Hepatocyte (in vitro differentiated cells): ENCODE measurements around the gene GPN3. TPM values are rescaled to one million over a fixed set of nuclear protein-coding genes. Genes with fewer than 3 reads are reported as not detected.

ENCODE experiments used
- DNase-seq: peaks from one replicate; pipeline ENCODE4 v3.0.0-alpha.2; 2016; ENCODE audit warnings: low spot score
- H2AFZ ChIP-seq: fragments of 200-600 bp; sonication (generic); 2 replicates; pipeline ENCODE4 v1.6.0; 2016; ENCODE audit warnings: antibody characterized with exemption, mild to moderate bottlenecking
- H3K27ac ChIP-seq: fragments of 200-600 bp; sonication (generic); 2 replicates; pipeline ENCODE4 v1.5.1; 2016; ENCODE audit warnings: mild to moderate bottlenecking
- H3K27me3 ChIP-seq: fragments of 200-600 bp; sonication (generic); 2 replicates; pipeline ENCODE4 v1.6.1; 2016
- H3K36me3 ChIP-seq: fragments of 200-600 bp; sonication (generic); replicated peaks from 2 replicates; pipeline ENCODE4 v1.5.1; 2016; ENCODE audit warnings: low read depth; ENCODE audit not compliant: insufficient read depth
- H3K4me1 ChIP-seq: fragments of 200-600 bp; sonication (generic); 2 replicates; pipeline ENCODE4 v1.5.1; 2016; ENCODE audit warnings: mild to moderate bottlenecking, moderate library complexity; ENCODE audit not compliant: insufficient read depth
- H3K4me2 ChIP-seq: fragments of 200-600 bp; sonication (generic); 2 replicates; pipeline ENCODE4 v1.6.0; 2016
- H3K4me3 ChIP-seq: fragments of 200-600 bp; sonication (generic); 2 replicates; pipeline ENCODE4 v1.5.1; 2016; ENCODE audit warnings: mild to moderate bottlenecking
- H3K79me2 ChIP-seq: fragments of 200-600 bp; sonication (generic); 2 replicates; pipeline ENCODE4 v1.6.0; 2017; ENCODE audit warnings: mild to moderate bottlenecking
- H3K9me2 ChIP-seq: fragments of 200-600 bp; sonication (generic); replicated peaks from 2 replicates; pipeline ENCODE4 v1.6.0; 2017; ENCODE audit warnings: mild to moderate bottlenecking; ENCODE audit not compliant: insufficient read depth
- H3K9me3 ChIP-seq: fragments of 200-600 bp; sonication (generic); 2 replicates; pipeline ENCODE4 v1.5.1; 2016; ENCODE audit warnings: low read depth, mild to moderate bottlenecking
- H4K20me1 ChIP-seq: fragments of 200-600 bp; sonication (generic); 2 replicates; pipeline ENCODE4 v1.6.0; 2016; ENCODE audit warnings: mild to moderate bottlenecking; ENCODE audit not compliant: insufficient read depth, poor library complexity, severe bottlenecking
- CTCF ChIP-seq: fragments of 200-600 bp; sonication (generic); IDR thresholded peaks from 2 replicates; pipeline ENCODE4 v1.5.1; 2016; ENCODE audit warnings: antibody characterized with exemption, mild to moderate bottlenecking; ENCODE audit not compliant: poor library complexity
- EZH2 ChIP-seq: fragments of 200-600 bp; sonication (generic); IDR thresholded peaks from 2 replicates; pipeline ENCODE4 v1.6.1; 2016; ENCODE audit warnings: antibody characterized with exemption, mild to moderate bottlenecking, borderline replicate concordance
- EZH2phosphoT487 ChIP-seq: fragments of 200-600 bp; sonication (generic); IDR thresholded peaks from one replicate; pipeline ENCODE4 v1.6.1; 2018; ENCODE audit warnings: antibody characterized with exemption, mild to moderate bottlenecking, low read depth, moderate library complexity; ENCODE audit not compliant: unreplicated experiment, severe bottlenecking
- WGBS: methylation state at CpG from one replicate; pipeline ENCODE4 v1.1.6; 2016; ENCODE audit warnings: low lambda C conversion rate; ENCODE audit errors: missing lambda C conversion rate; 5-methylcytosine and 5-hydroxymethylcytosine counted together
- polyA plus RNA-seq: library from polyadenylated mRNA; unstranded; fragments of >200 nt; fragmentation: Nextera tagmentation; extraction: Ambion mirVana; gene quantifications from 2 replicates; pipeline ENCODE4 v1.2.1, GENCODE V29; 2016
- total RNA-seq: library from RNA; depleted of rRNA; stranded (reverse); fragments of >200 nt; gene quantifications from 2 replicates; pipeline ENCODE4 v1.2.3, GENCODE V29; 2014

GPN3 gene
- total RNA-seq (21.8 and 23.5 TPM in 2 replicates), polyA plus RNA-seq (27.4 TPM in 2 replicates)

- Histone ChIP-seq H4K20me1 (no peaks in the 10 kb centered on the region), H3K27ac (peak within 1 kb of the TSS; percentile 92), H3K4me3 (peak within 1 kb of the TSS; percentile 47), H3K9me2 (no peaks in the 10 kb centered on the region), H3K79me2 (peaks cover 26% of the 10 kb centered on the region), H3K4me2 (peak within 1 kb of the TSS; percentile 96), H3K36me3 (no peaks in the 10 kb centered on the region), H3K4me1 (peaks cover 15% of the 10 kb centered on the region), H2AFZ (peak within 1 kb of the TSS; percentile 76), H3K9me3 (no peaks in the 10 kb centered on the region), H3K27me3 (no peaks in the 10 kb centered on the region)
- under 1% methylated on average over 67 of the region's 78 CpGs for WGBS
- peak; percentile 98 for DNase-seq
- TF ChIP-seq EZH2 (no peak), CTCF (no peak), EZH2phosphoT487 (no peak)
These were observed at the start of gene GPN3, which contains the start of gene FAM216A for GRCh38 chr12:110468214-110469048. TSS of gene GPN3 (minus strand) at chr12:110468257. CDS start at chr12:110468203, 54 bp downstream. TSS of gene FAM216A (plus strand) at chr12:110468845. CDS start at chr12:110468876, 31 bp downstream.

- WGBS = 85% methylated on average over 3 of the region's 3 CpGs
- no peak overlapping the region for H3K4me3 ChIP-seq
- no peaks in the 10 kb centered on the region for H3K27me3 ChIP-seq
- no peaks in the 10 kb centered on the region for H3K79me2 ChIP-seq
- no peaks in the 10 kb centered on the region for H3K9me3 ChIP-seq
- no peak overlapping the region for H3K27ac ChIP-seq
- TF ChIP-seq CTCF (no peak), EZH2phosphoT487 (no peak), EZH2 (no peak)
- no peak overlapping the region for H2AFZ ChIP-seq
- no peaks in the 10 kb centered on the region for H3K9me2 ChIP-seq
- DNase-seq = no peak
- H4K20me1 ChIP-seq = no peaks in the 10 kb centered on the region
- no peaks in the 10 kb centered on the region for H3K4me1 ChIP-seq
- no peaks in the 10 kb centered on the region for H3K36me3 ChIP-seq
- H3K4me2 ChIP-seq = no peak overlapping the region
These were observed 48.9 kb upstream of the GPN3 start for GRCh38 chr12:110516995-110517394.

DNA sequence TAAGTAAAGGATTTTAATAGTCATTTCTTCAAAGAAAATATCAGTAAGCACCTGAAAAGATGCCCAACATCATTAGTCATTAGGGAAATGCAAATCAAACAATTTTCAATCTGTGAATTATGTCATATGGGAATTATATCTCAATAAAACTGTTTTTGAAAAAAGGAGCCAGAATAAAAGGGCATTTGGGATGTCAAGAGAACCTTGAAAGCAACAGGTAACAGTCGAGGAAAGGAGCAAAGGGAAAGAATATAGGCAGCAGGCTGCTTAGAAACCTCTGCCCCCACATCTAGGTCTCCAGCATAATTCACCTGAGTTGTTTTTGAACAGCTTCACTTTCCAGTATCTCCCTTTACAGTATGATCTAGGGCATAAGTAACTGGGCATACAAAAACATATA lies 46.3 kb upstream of the GPN3 start:
- no peaks in the 10 kb centered on the region for H3K79me2 ChIP-seq
- H3K4me3 ChIP-seq = no peak overlapping the region
- WGBS = 76% methylated on average over 1 of the region's 1 CpG
- H4K20me1 ChIP-seq = no peaks in the 10 kb centered on the region
- no peaks in the 10 kb centered on the region for H3K4me1 ChIP-seq
- no peak overlapping the region for H2AFZ ChIP-seq
- no peaks in the 10 kb centered on the region for H3K9me3 ChIP-seq
- H3K27ac ChIP-seq = no peak overlapping the region
- H3K27me3 ChIP-seq = no peaks in the 10 kb centered on the region
- no peak overlapping the region for H3K4me2 ChIP-seq
- H3K36me3 ChIP-seq = no peaks in the 10 kb centered on the region
- H3K9me2 ChIP-seq = no peaks in the 10 kb centered on the region
- TF ChIP-seq EZH2 (no peak), EZH2phosphoT487 (no peak), CTCF (no peak)
- DNase-seq = no peak
